ENCODE data around the gene EZR.

- TF ChIP-seq CTCF (IDR thresholded peaks at IDR 0.05) (no peak), SIN3A (IDR thresholded peaks at IDR 0.05; ENCODE audit: borderline replicate concordance, insufficient read depth, low read depth, low read length) (no peak), POLR2AphosphoS5 (IDR thresholded peaks at IDR 0.05; ENCODE audit: low read depth, low read length) (no peak), REST (IDR thresholded peaks at IDR 0.05; ENCODE audit: insufficient read depth in 1 of 2, low read depth in 2 of 2, low read length in 1 of 2) (no peak), TCF7L2 (IDR thresholded peaks at IDR 0.05; ENCODE audit: low read depth, low read length) (no peak)
Observed at GRCh38 chr6:158848490-158848895, 29.3 kb upstream of the EZR start.
